ENCODE measurements around the gene ATP2A3.

Gene ATP2A3

DNA sequence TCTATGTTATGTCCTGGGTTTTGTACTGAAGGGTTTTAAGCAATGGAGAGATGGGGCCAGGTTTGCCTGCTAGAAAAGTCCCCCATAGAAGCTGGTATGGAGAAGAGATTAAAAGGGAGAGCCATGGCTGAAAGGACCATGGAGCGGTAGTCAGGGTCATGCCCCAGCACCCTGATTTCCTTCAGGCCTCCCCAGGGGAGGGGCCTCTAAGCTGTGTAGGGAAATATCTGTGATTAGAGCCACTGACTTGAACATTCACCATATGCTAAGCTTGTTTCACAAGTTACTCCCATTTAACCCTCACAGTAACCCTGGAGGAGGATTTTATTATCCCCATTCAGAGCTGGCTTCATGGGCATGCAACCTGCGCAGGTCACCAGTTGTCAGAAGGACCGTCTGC, 3.8 kb upstream of the ATP2A3 start:
- no peak overlapping the region for H3K9ac ChIP-seq (ENCODE audit: low read depth, low read length)
- no peaks in the 10 kb centered on the region for H3K9me3 ChIP-seq (ENCODE audit: control insufficient read depth, insufficient read depth, low read length)
- peaks cover 4% of the 10 kb centered on the region for H3K27me3 ChIP-seq (ENCODE audit: control insufficient read depth, insufficient read depth, low read length)
- no peaks in the 10 kb centered on the region for H3K36me3 ChIP-seq (ENCODE audit: control insufficient read depth, insufficient read depth, low read length)
- peaks cover 2% of the 10 kb centered on the region for H3K4me1 ChIP-seq (ENCODE audit: control insufficient read depth, insufficient read depth, low read length)
- H3K4me3 ChIP-seq (ENCODE audit: low read depth, low read length): no peak overlapping the region

DNA sequence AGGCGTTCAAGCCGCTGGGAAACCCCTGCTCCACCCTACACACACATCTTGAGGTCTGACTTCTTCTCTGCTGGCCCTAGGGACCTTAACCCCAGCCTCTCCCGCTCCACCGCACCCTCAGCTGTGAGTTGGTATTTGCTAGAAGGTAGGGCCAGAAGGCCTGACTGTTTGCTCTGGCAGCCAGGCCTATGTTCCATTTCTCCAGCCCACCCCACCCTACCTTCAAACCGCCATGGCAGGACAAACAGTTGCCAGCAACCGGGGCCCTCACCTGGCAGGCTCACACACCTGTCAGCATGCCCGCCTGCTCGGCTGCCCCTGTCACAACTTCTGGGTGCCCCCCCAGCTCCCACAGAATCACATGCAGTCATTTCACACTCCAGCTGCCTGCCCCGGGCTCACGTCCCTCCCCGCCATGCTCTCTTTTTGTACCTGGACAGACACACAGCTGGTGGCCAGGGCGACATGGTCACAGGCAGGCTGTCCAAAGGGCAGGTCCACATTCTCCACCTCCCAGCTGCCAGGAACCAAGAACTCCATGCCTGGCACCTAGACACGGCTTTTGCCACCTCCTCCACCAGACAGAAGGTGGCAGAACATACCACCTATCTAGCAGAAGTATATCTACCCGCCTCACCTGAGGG, 2.6 kb upstream of the ATP2A3 start:
- H3K27me3 ChIP-seq (ENCODE audit: control insufficient read depth, insufficient read depth, low read length): peaks cover 9% of the 10 kb centered on the region
- H3K4me1 ChIP-seq (ENCODE audit: control insufficient read depth, insufficient read depth, low read length): no peaks in the 10 kb centered on the region
- no peaks in the 10 kb centered on the region for H3K9me3 ChIP-seq (ENCODE audit: control insufficient read depth, insufficient read depth, low read length)
- H3K36me3 ChIP-seq (ENCODE audit: control insufficient read depth, insufficient read depth, low read length): no peaks in the 10 kb centered on the region
- H3K4me3 ChIP-seq (ENCODE audit: low read depth, low read length): no peak overlapping the region
- no peak overlapping the region for H3K9ac ChIP-seq (ENCODE audit: low read depth, low read length)

DNA sequence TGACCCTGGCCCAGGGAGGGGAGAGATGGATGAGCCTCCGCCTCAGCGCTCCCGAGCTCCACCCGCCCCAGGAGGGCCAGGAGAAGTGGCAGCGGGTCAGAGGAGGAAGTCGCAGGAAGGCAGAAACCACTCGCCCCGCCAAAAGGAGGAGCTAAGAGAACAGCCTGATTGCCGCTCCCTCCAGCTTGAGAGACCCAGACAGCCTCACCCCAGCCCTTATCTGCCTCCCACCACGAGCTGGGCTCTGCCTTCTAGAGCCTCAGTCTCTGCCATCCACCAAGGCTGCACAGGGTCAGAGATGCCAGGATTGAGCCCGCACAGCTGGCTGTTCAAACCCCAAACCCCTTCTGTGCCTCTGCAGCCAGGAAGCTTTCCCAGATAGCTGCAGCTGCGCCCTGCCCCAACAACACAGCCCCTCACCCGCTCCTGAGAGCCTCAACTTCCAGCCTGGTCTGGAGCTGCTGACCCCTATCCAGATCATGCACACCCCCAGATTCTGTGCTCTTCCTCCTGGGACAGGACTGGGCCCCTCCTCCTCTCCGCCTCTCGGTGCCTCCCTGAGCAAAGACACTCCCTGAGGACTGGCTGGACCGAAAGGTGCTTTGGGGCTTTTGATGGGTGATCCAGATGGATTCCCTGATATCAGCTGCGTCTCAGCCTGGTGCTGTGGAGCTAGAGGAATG, 1.0 kb upstream of the ATP2A3 start:
- H3K27me3 ChIP-seq (ENCODE audit: control insufficient read depth, insufficient read depth, low read length): peaks cover 9% of the 10 kb centered on the region
- H3K36me3 ChIP-seq (ENCODE audit: control insufficient read depth, insufficient read depth, low read length): no peaks in the 10 kb centered on the region
- peak overlapping the region; percentile 56 for H3K4me3 ChIP-seq (ENCODE audit: low read depth, low read length)
- peaks cover 3% of the 10 kb centered on the region for H3K4me1 ChIP-seq (ENCODE audit: control insufficient read depth, insufficient read depth, low read length)
- no peak overlapping the region for H3K9ac ChIP-seq (ENCODE audit: low read depth, low read length)
- no peaks in the 10 kb centered on the region for H3K9me3 ChIP-seq (ENCODE audit: control insufficient read depth, insufficient read depth, low read length)

DNA sequence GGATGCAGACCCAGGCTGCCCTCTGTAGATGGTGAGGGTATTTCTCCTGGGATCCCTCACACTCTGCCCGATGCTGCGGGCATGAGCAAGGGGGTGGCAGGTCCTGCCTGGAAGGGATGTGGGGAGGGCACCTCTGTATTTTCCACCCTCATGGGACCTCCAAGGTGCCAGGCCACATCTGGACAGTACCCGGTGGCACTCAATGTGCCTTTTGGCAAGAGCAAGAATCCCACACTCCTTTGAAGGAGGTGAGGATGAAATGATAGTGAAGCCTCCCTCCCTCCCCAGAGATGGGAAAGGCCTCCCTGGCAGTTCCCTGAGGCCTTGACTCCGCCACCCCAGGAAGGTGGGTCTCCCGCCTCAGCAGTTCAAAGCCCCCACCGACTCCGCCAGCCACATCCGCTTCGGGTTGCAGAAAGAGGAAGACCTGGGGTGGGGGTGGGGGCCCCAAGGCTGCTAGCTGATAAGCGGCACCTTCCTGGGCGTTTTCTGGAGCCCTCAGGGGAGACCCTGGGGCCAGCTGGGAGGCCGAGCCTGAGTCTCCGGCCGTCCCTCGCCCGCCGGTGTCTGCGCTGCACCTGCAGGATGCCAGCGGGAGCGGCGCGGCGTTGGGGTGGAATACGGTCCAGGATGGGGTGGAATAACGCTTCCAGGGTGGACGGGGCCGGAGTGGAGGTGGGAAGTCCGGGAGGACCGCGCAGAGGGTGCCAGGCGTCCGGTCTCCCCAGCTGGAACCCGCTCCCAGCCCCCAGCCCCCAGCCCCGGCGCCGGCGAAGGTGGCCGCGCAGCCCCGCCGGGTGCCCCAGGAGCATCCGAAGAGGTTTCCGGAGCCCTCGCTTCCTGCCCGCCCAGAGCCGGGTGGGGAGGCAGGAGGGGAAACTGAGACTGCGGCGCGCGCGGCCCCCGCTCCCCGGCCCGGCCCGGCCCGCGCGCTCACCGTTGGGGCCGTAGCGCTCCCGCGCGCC, 718 bp downstream of the ATP2A3 start:
- Histone ChIP-seq H3K27me3 (ENCODE audit: control insufficient read depth, insufficient read depth, low read length) (peaks cover 9% of the 10 kb centered on the region), H3K4me1 (ENCODE audit: control insufficient read depth, insufficient read depth, low read length) (peaks cover 3% of the 10 kb centered on the region), H3K9me3 (ENCODE audit: control insufficient read depth, insufficient read depth, low read length) (no peaks in the 10 kb centered on the region), H3K4me3 (ENCODE audit: low read depth, low read length) (peak overlapping the region; percentile 56), H3K36me3 (ENCODE audit: control insufficient read depth, insufficient read depth, low read length) (no peaks in the 10 kb centered on the region), H3K9ac (ENCODE audit: low read depth, low read length) (no peak overlapping the region)

DNA sequence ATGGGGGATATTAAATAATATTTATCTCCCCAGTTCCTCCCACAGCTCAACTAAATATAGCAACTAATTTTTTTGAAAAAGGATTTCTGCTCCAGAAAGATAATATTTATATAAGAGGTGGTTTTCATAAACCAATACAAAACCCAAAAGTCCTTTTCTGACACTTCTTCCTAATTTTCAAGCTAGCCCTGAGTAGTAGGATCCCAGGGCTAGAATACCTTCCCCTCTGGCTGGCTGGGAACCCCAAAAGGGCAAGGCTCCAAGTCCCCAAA, 1.3 kb downstream of the ATP2A3 start:
- Histone ChIP-seq H3K36me3 (ENCODE audit: control insufficient read depth, insufficient read depth, low read length) (no peaks in the 10 kb centered on the region), H3K4me3 (ENCODE audit: low read depth, low read length) (peak overlapping the region; percentile 56), H3K4me1 (ENCODE audit: control insufficient read depth, insufficient read depth, low read length) (peaks cover 3% of the 10 kb centered on the region), H3K27me3 (ENCODE audit: control insufficient read depth, insufficient read depth, low read length) (peaks cover 9% of the 10 kb centered on the region), H3K9me3 (ENCODE audit: control insufficient read depth, insufficient read depth, low read length) (no peaks in the 10 kb centered on the region), H3K9ac (ENCODE audit: low read depth, low read length) (no peak overlapping the region)

DNA sequence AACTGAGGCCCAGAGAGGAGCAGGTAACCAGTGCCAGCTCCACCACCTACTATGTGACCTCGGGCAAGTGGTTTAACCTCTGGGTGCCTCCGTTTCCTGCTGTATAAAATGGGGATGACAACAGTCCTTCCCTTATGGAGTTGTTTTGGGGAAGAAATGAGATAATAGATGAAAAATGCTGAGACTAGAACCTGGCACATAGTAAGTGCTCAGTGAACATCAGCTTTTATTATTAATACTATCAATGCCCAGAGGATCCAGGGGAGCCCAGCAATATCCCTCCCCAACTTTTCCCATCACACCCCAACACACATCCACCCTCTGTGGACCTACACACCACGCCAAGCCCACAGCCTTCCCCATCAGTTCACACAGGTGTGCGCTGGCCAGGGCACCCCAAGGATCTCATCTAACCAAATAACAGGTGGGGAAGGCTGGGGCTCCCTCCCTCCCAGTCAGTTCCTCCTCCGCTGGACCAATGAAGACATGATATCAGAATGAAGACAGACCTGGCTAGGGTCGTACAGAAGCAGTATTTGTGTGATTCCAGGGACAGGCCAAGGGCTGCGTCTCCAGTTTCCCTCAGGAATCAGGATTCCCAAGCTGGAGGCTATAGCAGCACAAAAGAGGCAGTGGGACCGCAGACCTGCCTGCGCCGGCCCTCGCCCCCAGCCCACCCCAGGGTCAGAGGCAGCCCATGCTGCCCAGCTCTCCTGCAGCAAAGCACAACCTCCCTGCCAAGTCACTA, 1.8 kb downstream of the ATP2A3 start:
- Histone ChIP-seq H3K4me1 (ENCODE audit: control insufficient read depth, insufficient read depth, low read length) (peaks cover 3% of the 10 kb centered on the region), H3K36me3 (ENCODE audit: control insufficient read depth, insufficient read depth, low read length) (no peaks in the 10 kb centered on the region), H3K27me3 (ENCODE audit: control insufficient read depth, insufficient read depth, low read length) (peaks cover 9% of the 10 kb centered on the region), H3K9me3 (ENCODE audit: control insufficient read depth, insufficient read depth, low read length) (no peaks in the 10 kb centered on the region), H3K4me3 (ENCODE audit: low read depth, low read length) (no peak overlapping the region), H3K9ac (ENCODE audit: low read depth, low read length) (no peak overlapping the region)

DNA sequence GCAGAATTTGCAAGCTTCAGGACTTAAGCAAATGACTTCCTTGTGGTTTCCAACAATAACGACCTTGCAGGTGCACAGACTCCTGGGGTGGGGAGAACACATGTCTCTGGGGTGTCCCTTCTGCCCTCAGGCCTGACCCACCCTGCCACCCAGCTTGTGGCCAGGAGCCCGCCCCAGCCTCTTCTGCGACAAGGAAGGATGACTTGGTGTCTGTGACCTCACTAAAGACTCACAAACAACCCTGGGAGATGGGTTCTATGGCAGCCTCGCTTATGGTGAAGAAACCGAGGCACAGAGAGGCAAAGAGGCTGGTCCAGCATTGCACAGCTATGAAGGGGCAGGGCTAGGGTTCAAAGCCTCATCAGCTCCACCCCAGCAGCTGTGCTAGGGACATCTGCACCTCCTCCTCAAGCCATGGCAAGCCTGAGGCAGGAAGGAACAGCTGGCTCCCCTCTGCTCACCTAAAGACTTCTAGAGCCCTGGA, 2.6 kb downstream of the ATP2A3 start:
- Histone ChIP-seq H3K4me1 (ENCODE audit: control insufficient read depth, insufficient read depth, low read length) (peaks cover 9% of the 10 kb centered on the region), H3K27me3 (ENCODE audit: control insufficient read depth, insufficient read depth, low read length) (peaks cover 9% of the 10 kb centered on the region), H3K9me3 (ENCODE audit: control insufficient read depth, insufficient read depth, low read length) (no peaks in the 10 kb centered on the region), H3K4me3 (ENCODE audit: low read depth, low read length) (no peak overlapping the region), H3K9ac (ENCODE audit: low read depth, low read length) (no peak overlapping the region), H3K36me3 (ENCODE audit: control insufficient read depth, insufficient read depth, low read length) (no peaks in the 10 kb centered on the region)

DNA sequence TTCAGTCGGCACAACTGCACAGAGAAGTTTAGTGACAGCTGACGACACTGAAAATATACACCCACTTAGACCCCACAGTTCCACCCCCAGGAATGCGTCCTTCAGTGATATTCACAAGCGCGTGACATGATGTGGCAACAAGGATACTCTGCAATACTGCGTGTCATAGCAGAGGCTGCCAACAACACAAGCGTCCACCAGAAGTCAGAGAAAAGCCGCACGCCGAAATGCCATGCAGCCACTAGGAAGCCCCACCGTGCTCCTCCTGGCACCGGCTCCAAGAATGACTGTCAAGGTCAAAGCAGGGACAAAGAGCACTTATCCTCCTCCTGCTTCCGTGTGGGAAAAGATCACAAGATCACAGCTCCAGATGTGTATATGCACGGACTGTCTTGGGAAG, 3.5 kb downstream of the ATP2A3 start:
- Histone ChIP-seq H3K4me1 (ENCODE audit: control insufficient read depth, insufficient read depth, low read length) (peaks cover 13% of the 10 kb centered on the region), H3K9me3 (ENCODE audit: control insufficient read depth, insufficient read depth, low read length) (no peaks in the 10 kb centered on the region), H3K9ac (ENCODE audit: low read depth, low read length) (no peak overlapping the region), H3K4me3 (ENCODE audit: low read depth, low read length) (no peak overlapping the region), H3K27me3 (ENCODE audit: control insufficient read depth, insufficient read depth, low read length) (peaks cover 9% of the 10 kb centered on the region), H3K36me3 (ENCODE audit: control insufficient read depth, insufficient read depth, low read length) (no peaks in the 10 kb centered on the region)

DNA sequence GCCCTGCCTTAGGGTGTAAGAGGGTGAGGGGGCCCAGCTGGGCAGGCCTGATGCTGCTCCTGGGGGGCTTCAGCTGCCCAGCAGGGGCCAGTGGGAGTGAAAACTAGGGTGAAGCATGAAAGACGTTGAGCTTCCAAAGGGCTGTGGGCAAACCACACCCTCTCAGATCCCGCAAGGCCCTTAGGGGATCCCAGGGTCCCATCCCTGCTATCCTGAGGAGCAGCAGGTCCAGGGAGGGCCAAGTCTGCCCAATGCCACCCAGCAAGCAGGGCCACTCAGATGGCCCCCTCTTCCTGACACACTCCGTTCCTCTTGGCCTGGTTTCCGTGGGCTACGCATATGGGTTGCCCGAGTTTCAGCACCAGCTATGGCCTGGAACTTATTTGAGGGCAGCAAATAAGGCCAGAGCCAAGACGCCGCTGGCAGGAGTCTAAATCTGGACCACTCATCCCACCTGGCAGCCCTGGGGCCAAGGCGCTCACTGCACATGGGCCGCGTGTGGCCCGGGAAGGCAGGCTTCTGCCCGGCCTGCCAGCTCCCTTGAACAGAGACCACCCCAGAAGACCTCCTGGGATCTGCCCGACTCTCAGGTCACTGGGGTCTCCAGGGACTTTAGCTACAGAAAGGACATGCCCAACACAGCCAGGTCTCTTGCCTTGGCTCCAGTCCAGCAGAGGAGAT, 4.2 kb downstream of the ATP2A3 start:
- Histone ChIP-seq H3K9ac (ENCODE audit: low read depth, low read length) (no peak overlapping the region), H3K36me3 (ENCODE audit: control insufficient read depth, insufficient read depth, low read length) (no peaks in the 10 kb centered on the region), H3K27me3 (ENCODE audit: control insufficient read depth, insufficient read depth, low read length) (peaks cover 9% of the 10 kb centered on the region), H3K4me3 (ENCODE audit: low read depth, low read length) (no peak overlapping the region), H3K4me1 (ENCODE audit: control insufficient read depth, insufficient read depth, low read length) (peaks cover 13% of the 10 kb centered on the region), H3K9me3 (ENCODE audit: control insufficient read depth, insufficient read depth, low read length) (no peaks in the 10 kb centered on the region)

DNA sequence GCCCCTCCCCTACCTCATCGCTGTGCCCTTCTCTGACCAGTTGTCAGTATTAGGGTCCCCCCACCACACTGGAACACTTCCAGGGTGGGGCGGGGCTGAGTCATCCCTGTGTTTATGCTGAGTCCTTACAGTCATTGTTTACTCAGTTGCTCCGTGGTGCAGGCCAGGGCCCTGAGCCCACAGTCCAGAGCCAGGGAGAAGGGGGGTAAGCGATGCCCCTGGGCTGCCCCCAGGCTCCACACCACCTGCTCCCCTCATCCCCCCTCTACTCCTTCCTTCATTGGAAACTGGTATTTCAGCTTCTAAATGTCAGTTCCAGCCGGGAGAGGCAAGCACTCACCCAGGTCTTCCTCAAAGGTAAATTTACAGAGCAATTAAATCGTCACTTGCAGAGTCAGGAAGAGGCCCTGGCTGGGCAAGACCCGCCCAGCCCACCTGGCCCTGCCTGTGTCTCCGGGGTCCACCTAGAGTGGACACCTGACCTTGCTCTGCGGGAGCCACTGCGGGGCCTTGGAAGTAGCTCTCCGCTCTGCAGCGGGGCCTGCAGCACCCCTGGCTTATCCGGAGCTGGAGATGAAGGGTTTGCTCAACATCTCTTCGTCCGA, 4.8 kb downstream of the ATP2A3 start:
- H3K4me1 ChIP-seq (ENCODE audit: control insufficient read depth, insufficient read depth, low read length): peaks cover 13% of the 10 kb centered on the region
- peaks cover 9% of the 10 kb centered on the region for H3K27me3 ChIP-seq (ENCODE audit: control insufficient read depth, insufficient read depth, low read length)
- no peak overlapping the region for H3K9ac ChIP-seq (ENCODE audit: low read depth, low read length)
- no peaks in the 10 kb centered on the region for H3K36me3 ChIP-seq (ENCODE audit: control insufficient read depth, insufficient read depth, low read length)
- H3K9me3 ChIP-seq (ENCODE audit: control insufficient read depth, insufficient read depth, low read length): no peaks in the 10 kb centered on the region
- H3K4me3 ChIP-seq (ENCODE audit: low read depth, low read length): no peak overlapping the region

Measured in iPS-15b (cell line).